ENCODE results near the gene TXNDC5. TPM values are rescaled to one million over a fixed set of nuclear protein-coding genes. Genes with fewer than 3 reads are reported as not detected.

Gene TXNDC5
- total and polyA plus RNA-seq, 2 of the 13 experiments (the other 11 are each of a cell fraction or from before 2014, with no cell fraction given): 287 to 578 TPM

GRCh38 chr6:7910654-7911344, at the start of gene TXNDC5 (continued):
- TF ChIP-seq, protein P1, sequence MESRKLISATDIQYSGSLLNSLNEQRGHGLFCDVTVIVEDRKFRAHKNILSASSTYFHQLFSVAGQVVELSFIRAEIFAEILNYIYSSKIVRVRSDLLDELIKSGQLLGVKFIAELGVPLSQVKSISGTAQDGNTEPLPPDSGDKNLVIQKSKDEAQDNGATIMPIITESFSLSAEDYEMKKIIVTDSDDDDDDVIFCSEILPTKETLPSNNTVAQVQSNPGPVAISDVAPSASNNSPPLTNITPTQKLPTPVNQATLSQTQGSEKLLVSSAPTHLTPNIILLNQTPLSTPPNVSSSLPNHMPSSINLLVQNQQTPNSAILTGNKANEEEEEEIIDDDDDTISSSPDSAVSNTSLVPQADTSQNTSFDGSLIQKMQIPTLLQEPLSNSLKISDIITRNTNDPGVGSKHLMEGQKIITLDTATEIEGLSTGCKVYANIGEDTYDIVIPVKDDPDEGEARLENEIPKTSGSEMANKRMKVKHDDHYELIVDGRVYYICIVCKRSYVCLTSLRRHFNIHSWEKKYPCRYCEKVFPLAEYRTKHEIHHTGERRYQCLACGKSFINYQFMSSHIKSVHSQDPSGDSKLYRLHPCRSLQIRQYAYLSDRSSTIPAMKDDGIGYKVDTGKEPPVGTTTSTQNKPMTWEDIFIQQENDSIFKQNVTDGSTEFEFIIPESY (CRISPR knock-in tag; IDR thresholded peaks at IDR 0.05): 0 out of 2 replicates have a peak, but pooled peaks have one; percentile 12
- TF ChIP-seq TSC22D2 (CRISPR knock-in tag; IDR thresholded peaks at IDR 0.05; ENCODE audit: borderline replicate concordance) (peak; percentile 73; the same call in 1 of the 2 replicates), SIN3B (IDR thresholded peaks at IDR 0.05; ENCODE audit: low read length) (no peak), STAG1 (CRISPR knock-in tag; IDR thresholded peaks at IDR 0.05) (0 out of 2 replicates have a peak, but pooled peaks have one; percentile 18), CHD2 (IDR thresholded peaks at IDR 0.05; ENCODE audit: low read depth, low read length) (peak; percentile 83), ZBTB20 (CRISPR knock-in tag; IDR thresholded peaks at IDR 0.05; ENCODE audit: borderline replicate concordance, low read depth) (no peak), BCL3 (CRISPR knock-in tag; IDR thresholded peaks at IDR 0.05) (no peak), ZNF577 (CRISPR knock-in tag; IDR thresholded peaks at IDR 0.05; ENCODE audit: borderline replicate concordance, low read depth) (no peak), PBX2 (CRISPR knock-in tag; IDR thresholded peaks at IDR 0.05) (no peak), DMAP1 (CRISPR knock-in tag; IDR thresholded peaks at IDR 0.05) (no peak), CBX1 (IDR thresholded peaks at IDR 0.05; ENCODE audit: low read depth) (no peak), MED8 (CRISPR knock-in tag; IDR thresholded peaks at IDR 0.05; ENCODE audit: insufficient replicate concordance) (no peak), ZNF891 (CRISPR knock-in tag; IDR thresholded peaks at IDR 0.05) (peak; percentile 88), IRF1 (CRISPR knock-in tag; IDR thresholded peaks at IDR 0.05; ENCODE audit: low read depth) (no peak), ZNF776 (CRISPR knock-in tag; IDR thresholded peaks at IDR 0.05) (peak; percentile 52; the same call in 1 of the 2 replicates), RFXAP (CRISPR knock-in tag; IDR thresholded peaks at IDR 0.05; ENCODE audit: borderline replicate concordance) (0 out of 2 replicates have a peak, but pooled peaks have one; percentile 21), ZBTB34 (CRISPR knock-in tag; IDR thresholded peaks at IDR 0.05) (no peak), JUND (CRISPR knock-in tag; IDR thresholded peaks at IDR 0.05) (no peak)
- TF ChIP-seq, protein P2, sequence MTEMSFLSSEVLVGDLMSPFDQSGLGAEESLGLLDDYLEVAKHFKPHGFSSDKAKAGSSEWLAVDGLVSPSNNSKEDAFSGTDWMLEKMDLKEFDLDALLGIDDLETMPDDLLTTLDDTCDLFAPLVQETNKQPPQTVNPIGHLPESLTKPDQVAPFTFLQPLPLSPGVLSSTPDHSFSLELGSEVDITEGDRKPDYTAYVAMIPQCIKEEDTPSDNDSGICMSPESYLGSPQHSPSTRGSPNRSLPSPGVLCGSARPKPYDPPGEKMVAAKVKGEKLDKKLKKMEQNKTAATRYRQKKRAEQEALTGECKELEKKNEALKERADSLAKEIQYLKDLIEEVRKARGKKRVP (CRISPR knock-in tag; IDR thresholded peaks at IDR 0.05): no peak
- TF ChIP-seq, protein P3, sequence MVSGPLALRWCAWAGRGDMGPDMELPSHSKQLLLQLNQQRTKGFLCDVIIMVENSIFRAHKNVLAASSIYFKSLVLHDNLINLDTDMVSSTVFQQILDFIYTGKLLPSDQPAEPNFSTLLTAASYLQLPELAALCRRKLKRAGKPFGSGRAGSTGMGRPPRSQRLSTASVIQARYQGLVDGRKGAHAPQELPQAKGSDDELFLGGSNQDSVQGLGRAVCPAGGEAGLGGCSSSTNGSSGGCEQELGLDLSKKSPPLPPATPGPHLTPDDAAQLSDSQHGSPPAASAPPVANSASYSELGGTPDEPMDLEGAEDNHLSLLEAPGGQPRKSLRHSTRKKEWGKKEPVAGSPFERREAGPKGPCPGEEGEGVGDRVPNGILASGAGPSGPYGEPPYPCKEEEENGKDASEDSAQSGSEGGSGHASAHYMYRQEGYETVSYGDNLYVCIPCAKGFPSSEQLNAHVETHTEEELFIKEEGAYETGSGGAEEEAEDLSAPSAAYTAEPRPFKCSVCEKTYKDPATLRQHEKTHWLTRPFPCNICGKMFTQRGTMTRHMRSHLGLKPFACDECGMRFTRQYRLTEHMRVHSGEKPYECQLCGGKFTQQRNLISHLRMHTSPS (CRISPR knock-in tag; IDR thresholded peaks at IDR 0.05; ENCODE audit: low read depth): no peak; the same call in 1 of the 2 replicates

Measured in HepG2 (cell line).